Suprapubic skin (tissue), 4 donors: ENCODE measurements around the gene NEDD9. TPM values are rescaled to one million over a fixed set of nuclear protein-coding genes. Genes with fewer than 3 reads are reported as not detected.

Experiments
- DNase-seq, 2 donors: peaks; one replicate each; pipeline ENCODE4 v3.0.0-alpha.2; 2019; ENCODE audit warnings: low spot score in 2 of 2
- H3K27ac ChIP-seq: fragments of 200-600 bp; sonication (generic); one replicate; pipeline ENCODE4 v1.5.1; 2019
- H3K27me3 ChIP-seq: fragments of 200-600 bp; sonication (generic); one replicate; pipeline ENCODE4 v1.5.1; 2019
- H3K36me3 ChIP-seq: fragments of 200-600 bp; sonication (generic); one replicate; pipeline ENCODE4 v1.5.1; 2019
- H3K4me1 ChIP-seq: fragments of 200-600 bp; sonication (generic); one replicate; pipeline ENCODE4 v1.5.1; 2019
- H3K4me3 ChIP-seq: fragments of 200-600 bp; sonication (generic); one replicate; pipeline ENCODE4 v1.5.1; 2019; ENCODE audit warnings: mild to moderate bottlenecking
- H3K9me3 ChIP-seq: fragments of 200-600 bp; sonication (generic); one replicate; pipeline ENCODE4 v1.5.1; 2019
- EP300 ChIP-seq: sonication (generic); formaldehyde crosslinking; IDR thresholded peaks from one replicate; pipeline ENCODE4 v1.6.1; 2017; ENCODE audit warnings: antibody characterized with exemption
- POLR2A ChIP-seq, 2 donors: fragments of 450-650 bp; IDR thresholded peaks; one replicate each; pipeline ENCODE4 v1.6.1; 2017; ENCODE audit warnings: antibody characterized with exemption in 2 of 2, mild to moderate bottlenecking in 2 of 2, moderate library complexity in 2 of 2
- POLR2AphosphoS5 ChIP-seq, 3 donors: sonication (generic); formaldehyde crosslinking; IDR thresholded peaks; one replicate each; pipeline ENCODE4 v1.6.1; 2017; ENCODE audit warnings: antibody characterized with exemption in 3 of 3
- WGBS: methylation state at CpG from one replicate; pipeline ENCODE4 v1.1.5; 2018; 5-methylcytosine and 5-hydroxymethylcytosine counted together
- total RNA-seq, 4 donors: library from RNA; depleted of rRNA; stranded (reverse); fragments of >200 nt; gene quantifications; one replicate each; pipeline ENCODE4 v1.1.0, GENCODE V29; 2016
- TF ChIP-seq, protein P1 (sequence below), 2 donors: fragments of 200-600 bp in 1 of 2; fragments of 450-650 bp in 1 of 2; sonication (generic) in 1 of 2; IDR thresholded peaks; one replicate each; pipeline ENCODE4 v1.5.1; 2016 to 2019; ENCODE audit warnings: antibody characterized with exemption in 2 of 2, mild to moderate bottlenecking in 1 of 2, moderate library complexity in 1 of 2

The NEDD9 gene
- total RNA-seq, 4 donors from 2014 or later = 18.3 to 29.8 (median 22.4) TPM

GRCh38 chr6:11163932-11164331 lies 68.5 kb downstream of the NEDD9 start:
- no peaks in the 10 kb centered on the region for H3K36me3 ChIP-seq
- TF ChIP-seq POLR2AphosphoS5 (IDR thresholded peaks at IDR 0.05) = no peak
- no peak for TF ChIP-seq EP300
- TF ChIP-seq POLR2A (IDR thresholded peaks at IDR 0.05) = no peak
- TF ChIP-seq, protein P1, sequence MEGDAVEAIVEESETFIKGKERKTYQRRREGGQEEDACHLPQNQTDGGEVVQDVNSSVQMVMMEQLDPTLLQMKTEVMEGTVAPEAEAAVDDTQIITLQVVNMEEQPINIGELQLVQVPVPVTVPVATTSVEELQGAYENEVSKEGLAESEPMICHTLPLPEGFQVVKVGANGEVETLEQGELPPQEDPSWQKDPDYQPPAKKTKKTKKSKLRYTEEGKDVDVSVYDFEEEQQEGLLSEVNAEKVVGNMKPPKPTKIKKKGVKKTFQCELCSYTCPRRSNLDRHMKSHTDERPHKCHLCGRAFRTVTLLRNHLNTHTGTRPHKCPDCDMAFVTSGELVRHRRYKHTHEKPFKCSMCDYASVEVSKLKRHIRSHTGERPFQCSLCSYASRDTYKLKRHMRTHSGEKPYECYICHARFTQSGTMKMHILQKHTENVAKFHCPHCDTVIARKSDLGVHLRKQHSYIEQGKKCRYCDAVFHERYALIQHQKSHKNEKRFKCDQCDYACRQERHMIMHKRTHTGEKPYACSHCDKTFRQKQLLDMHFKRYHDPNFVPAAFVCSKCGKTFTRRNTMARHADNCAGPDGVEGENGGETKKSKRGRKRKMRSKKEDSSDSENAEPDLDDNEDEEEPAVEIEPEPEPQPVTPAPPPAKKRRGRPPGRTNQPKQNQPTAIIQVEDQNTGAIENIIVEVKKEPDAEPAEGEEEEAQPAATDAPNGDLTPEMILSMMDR (IDR thresholded peaks at IDR 0.05) = no peak

GRCh38 chr6:11162262-11162661 lies 70.2 kb downstream of the NEDD9 start:
- Histone ChIP-seq H3K36me3 (no peaks in the 10 kb centered on the region), H3K4me1 (no peaks in the 10 kb centered on the region), H3K4me3 (no peak overlapping the region), H3K9me3 (no peaks in the 10 kb centered on the region), H3K27me3 (no peaks in the 10 kb centered on the region), H3K27ac (no peak overlapping the region)
- TF ChIP-seq EP300 (no peak), POLR2A (IDR thresholded peaks at IDR 0.05) (no peak), POLR2AphosphoS5 (IDR thresholded peaks at IDR 0.05) (no peak)
- TF ChIP-seq, protein P1 (IDR thresholded peaks at IDR 0.05) = no peak
- WGBS = 98% methylated on average over 3 of the region's 3 CpGs
- no peak for DNase-seq

More at GRCh38 chr6:11163932-11164331, 68.5 kb downstream of the NEDD9 start:
- no peaks in the 10 kb centered on the region for H3K4me1 ChIP-seq
- WGBS = 96% methylated on average over 2 of the region's 2 CpGs
- no peaks in the 10 kb centered on the region for H3K27me3 ChIP-seq
- no peak overlapping the region for H3K27ac ChIP-seq
- H3K4me3 ChIP-seq = no peak overlapping the region
- no peak for DNase-seq
- H3K9me3 ChIP-seq = no peaks in the 10 kb centered on the region

GRCh38 chr6:11161031-11161956 lies 71.2 kb downstream of the NEDD9 start:
- TF ChIP-seq POLR2AphosphoS5 (IDR thresholded peaks at IDR 0.05) (no peak), EP300 (no peak), POLR2A (IDR thresholded peaks at IDR 0.05) (no peak)
- TF ChIP-seq, protein P1 (IDR thresholded peaks at IDR 0.05) = no peak
- H3K27me3 ChIP-seq = no peaks in the 10 kb centered on the region

GRCh38 chr6:11160199-11160598 lies 72.3 kb downstream of the NEDD9 start:
- 65% methylated on average over 1 of the region's 1 CpG for WGBS
- Histone ChIP-seq H3K4me3 (no peak overlapping the region), H3K36me3 (no peaks in the 10 kb centered on the region), H3K27ac (no peak overlapping the region), H3K27me3 (no peaks in the 10 kb centered on the region), H3K4me1 (no peaks in the 10 kb centered on the region), H3K9me3 (no peaks in the 10 kb centered on the region)
- TF ChIP-seq POLR2A (IDR thresholded peaks at IDR 0.05) (no peak), POLR2AphosphoS5 (IDR thresholded peaks at IDR 0.05) (no peak), EP300 (no peak)
- TF ChIP-seq, protein P1 (IDR thresholded peaks at IDR 0.05) = no peak
- no peak for DNase-seq

More at GRCh38 chr6:11161031-11161956, 71.2 kb downstream of the NEDD9 start:
- H3K4me3 ChIP-seq = no peak overlapping the region
- 86% methylated on average over 9 of the region's 9 CpGs for WGBS
- no peaks in the 10 kb centered on the region for H3K9me3 ChIP-seq
- no peak for DNase-seq
- H3K4me1 ChIP-seq = no peaks in the 10 kb centered on the region
- no peak overlapping the region for H3K27ac ChIP-seq
- H3K36me3 ChIP-seq = no peaks in the 10 kb centered on the region

DNA sequence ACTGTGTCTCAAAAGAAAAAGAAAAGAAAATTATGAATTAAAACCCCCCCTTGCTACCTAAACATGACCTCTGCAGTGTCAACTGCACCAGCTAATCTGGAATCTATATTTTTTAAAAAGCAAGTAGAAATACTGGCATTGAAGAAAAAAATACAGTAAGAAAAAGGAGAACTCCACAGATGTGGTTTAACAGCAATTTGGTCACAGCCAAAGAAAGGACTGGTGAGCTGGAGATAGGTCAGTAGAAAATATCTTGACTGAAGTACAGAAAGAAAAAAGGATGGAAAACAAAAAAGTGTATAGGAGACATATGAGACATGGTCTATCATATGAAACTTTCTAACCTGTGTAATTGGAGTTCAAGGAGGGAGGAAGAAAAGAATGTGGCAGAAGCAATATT lies 76.9 kb downstream of the NEDD9 start:
- Histone ChIP-seq H3K27me3 (no peaks in the 10 kb centered on the region), H3K27ac (no peak overlapping the region), H3K9me3 (no peaks in the 10 kb centered on the region), H3K4me1 (no peaks in the 10 kb centered on the region), H3K36me3 (no peaks in the 10 kb centered on the region), H3K4me3 (no peak overlapping the region)
- DNase-seq = no peak
- TF ChIP-seq, protein P1 (IDR thresholded peaks at IDR 0.05) = no peak
- TF ChIP-seq EP300 (no peak), POLR2A (IDR thresholded peaks at IDR 0.05) (no peak), POLR2AphosphoS5 (IDR thresholded peaks at IDR 0.05) (no peak)
